NCI-H345 (cell line): ENCODE data around the gene IGF2BP2.

Experiments used
- DNase-seq: peaks from one replicate; lab custom pipeline; 2025; lab: John Stamatoyannopoulos, UW

IGF2BP2 gene

DNA sequence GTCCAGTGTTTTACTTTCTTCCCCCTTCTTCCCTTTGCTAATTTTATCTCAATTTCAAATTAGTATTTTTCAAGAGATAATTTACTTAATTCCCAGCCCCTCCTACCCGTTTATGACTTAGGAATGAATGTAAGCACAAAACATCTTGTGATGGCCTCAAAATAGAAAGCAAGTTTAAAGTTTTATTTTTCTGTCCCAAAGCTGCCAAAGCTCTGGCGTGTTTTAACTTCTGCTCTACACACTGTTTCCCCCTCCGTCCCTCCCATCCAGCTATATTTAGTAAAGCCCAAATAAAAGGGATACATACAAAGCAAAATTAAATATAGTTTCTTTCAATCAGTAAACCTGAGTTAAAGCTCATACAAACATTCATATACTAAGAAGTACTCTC, 59.9 kb downstream of the IGF2BP2 start:
- DNase-seq: no peak

DNA sequence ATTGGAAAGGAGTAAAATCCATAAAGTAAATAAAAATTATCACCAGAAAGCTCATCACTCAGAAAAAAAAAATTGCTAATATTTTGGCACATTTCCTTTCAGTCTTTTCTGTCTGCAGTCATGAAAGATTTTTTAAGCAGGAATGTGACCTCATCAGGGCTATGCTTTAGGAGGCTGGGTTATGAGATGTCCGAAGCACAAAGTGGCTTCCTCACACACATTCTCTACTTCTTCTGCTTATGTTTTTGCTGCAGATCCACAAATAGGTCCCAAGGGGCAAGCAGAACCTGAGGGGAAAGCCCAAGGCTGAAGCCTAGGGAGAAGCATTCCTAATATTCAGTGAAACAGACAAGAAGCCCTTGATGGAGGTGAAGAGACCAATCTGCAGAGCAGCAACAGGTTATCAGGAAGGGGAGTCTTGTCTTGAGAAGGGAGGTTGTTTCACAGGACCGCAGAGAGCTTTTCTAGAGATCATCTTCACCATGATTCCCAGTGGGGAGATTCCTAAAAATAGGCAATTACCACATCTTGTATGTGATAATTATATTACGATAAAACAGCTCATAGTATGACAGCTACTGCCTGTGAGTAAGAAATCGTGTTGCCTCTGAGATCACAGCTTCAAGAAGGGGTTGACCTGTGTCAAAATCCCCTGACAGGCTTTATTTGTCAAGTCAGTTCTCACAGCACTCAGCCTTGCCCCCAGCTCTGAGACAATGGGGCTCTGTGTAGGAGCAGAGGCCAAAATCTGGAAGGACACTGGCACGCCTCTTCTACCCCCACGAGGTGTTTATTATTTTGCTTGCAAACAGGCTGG, 60.5 kb downstream of the IGF2BP2 start:
- DNase-seq: no peak

DNA sequence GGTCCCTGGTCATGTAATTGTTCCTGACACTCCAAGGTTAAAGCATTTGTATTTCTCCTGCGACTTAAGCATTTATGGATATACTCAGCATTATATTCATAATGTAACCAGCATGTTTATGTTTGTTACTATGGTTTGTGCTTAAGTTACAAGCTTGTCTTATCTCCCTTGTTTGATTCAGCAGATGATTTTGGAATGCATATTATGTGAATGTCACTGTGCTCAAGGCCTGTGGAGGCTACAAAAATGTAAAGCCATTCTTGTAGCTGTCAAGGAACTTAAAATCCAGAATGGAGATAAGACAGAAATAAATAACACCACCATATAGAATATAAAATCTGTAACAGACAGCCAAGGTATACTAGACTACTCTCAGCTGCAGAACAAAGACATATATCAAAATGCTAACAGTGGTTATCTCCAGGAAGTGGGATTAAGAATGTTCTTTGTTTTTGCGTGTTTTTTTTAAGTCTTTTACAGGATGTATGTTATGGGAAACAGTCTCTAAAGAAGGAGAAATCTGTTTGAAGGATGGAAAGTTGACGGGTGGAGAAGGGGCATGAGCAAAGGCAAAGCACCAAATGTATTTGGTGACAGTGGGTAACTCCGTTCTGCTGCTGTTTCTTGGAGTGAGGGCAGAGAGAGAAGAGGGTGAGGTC, 61.4 kb downstream of the IGF2BP2 start:
- DNase-seq: no peak

DNA sequence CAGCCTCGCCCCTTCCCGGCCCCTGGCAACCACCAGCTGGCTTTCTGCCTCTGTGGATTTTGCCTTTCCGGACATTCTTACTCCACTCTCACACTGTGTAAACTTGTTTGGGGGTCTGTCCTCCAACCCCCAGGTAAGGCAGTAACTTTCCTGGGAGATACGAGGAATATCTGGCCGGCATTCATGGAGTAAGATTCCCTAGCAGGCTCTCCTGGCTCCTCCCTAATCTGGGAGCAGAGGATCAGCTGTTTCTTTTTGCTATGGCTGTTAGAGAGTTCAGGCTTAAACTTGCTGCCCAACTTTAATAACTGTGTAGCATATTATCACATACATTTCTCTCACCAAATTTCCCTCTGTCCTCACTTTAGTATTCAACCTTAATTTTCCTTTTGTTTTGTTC, 64.3 kb downstream of the IGF2BP2 start:
- DNase-seq: no peak

DNA sequence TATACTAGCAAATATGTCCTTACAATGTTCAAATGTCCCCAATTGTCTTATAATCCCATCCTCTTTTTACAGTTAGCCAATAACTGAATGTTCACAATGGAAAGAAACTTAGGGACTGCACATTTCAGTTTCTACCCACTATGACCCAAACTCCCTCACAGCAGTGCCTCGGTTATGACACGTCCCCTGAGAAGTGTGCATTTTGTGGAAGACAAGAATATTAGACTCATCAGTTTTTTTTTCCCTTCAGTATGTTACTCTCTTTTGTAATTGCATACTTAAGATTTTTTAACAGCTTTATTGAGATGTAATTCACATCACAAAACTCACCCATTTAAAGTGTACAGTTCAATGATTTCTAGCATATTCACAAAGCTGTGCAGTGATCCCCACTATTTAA, 64.8 kb downstream of the IGF2BP2 start:
- DNase-seq: no peak

DNA sequence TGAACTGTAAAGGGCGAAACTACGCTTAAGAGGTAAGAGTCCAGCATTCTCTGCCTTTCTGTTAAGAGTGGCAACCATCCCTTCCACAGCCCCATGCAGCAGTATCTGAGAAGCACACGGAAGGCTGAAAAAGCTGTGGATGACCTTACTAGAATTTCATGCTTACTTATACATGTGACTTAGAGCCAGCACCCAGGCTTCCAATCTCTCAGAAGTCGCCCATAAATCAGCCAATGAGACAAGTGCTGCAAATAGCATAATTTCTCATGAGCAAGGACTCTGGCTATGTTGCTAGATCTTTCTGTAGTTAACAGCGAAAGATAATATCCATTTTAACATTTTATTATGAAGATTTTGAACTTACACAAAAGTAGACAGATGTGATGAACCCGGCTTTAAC, 65.3 kb downstream of the IGF2BP2 start:
- no peak for DNase-seq

DNA sequence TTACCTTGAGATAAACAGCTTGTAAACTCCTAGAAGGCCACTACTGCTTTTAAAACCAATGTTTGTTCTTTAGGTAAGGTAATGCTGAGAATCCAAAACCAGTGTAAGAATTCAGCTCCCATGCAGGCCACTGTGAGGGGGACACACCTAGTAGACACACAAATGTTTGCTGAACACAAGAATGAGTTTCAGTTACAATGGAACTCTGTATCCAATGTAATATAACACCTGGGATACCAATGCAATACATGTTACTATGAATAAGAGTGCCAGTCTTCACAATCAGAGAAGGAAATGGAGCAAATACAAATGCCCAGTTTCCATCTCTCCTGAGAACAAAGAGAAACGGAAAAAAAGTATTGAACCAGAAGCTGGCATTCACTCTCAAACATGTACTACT, 65.9 kb downstream of the IGF2BP2 start:
- no peak for DNase-seq

DNA sequence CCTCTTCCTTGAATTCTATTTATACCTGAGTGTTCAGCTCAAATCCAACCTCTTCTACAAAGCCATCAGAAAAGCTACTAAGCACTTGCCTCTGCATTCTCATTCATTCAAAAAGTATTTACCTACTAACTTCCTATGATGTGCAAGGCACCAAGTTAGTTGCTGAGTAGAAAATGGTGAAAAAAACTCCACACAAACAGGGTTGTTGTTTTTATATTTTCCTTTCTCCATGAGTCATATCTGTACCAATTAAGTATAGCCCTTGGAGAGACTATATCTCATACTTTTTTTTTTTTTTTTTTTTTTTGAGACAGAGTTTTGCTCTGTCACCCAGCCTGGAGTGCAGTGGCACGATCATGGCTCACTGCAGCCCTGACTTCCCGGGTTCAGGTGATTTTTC, 67.7 kb downstream of the IGF2BP2 start:
- DNase-seq: no peak

DNA sequence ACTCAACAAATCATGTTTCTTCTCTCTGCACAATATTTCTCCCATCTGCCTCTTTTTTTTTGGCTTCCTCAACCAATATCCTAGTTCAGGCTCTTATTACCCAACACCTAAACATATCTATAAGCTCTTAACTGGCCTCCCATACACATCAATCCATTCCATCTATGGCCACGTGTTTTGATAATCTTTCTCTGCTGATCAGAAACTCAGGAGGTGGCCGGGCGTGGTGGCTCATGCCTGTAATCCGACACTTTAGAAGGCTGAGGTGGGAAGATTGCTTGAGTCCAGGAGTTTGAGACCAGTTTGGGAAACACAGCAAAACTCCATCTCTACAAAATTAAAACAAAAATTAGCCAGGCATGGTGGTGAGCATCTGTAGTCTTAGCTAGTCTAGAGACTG, 68.4 kb downstream of the IGF2BP2 start:
- DNase-seq: no peak

DNA sequence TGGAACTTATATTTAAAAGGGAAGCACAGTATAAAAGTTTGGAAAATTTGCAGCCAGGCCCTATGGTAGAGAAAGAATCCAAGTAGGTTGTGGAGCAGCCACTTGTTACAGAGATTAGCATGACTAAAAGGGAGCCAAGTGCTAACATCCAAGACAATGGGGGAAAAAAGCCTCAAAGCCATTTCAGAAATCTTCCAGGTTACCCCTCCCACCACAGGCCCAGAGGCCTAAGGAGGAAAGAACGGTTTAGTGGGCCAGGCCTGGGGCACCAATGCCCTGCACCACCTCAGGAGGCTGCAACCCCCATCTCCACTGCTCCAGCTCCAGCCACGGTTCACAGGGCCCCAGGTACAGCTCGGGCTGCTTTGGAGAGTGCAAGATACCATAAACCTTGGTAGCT, 69.9 kb downstream of the IGF2BP2 start:
- no peak for DNase-seq

DNA sequence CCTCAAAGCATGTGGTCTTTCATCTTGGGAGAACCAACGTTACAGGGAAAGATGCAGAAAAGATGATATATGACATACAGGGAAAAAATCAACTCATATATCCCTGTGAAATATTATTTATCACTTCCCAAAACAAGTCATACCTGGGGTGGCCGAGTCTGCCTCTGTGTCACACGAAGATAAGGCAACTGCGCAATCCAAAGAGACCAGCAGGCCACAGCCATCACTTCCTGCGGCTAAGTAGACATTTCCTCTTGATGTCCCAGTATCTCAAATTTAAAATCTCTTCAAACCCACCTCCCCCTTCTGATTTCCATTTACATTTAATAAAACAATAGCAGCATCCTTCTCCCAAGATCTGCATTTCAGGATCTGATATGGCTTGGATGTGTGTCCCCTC, 71.5 kb downstream of the IGF2BP2 start:
- DNase-seq: no peak

DNA sequence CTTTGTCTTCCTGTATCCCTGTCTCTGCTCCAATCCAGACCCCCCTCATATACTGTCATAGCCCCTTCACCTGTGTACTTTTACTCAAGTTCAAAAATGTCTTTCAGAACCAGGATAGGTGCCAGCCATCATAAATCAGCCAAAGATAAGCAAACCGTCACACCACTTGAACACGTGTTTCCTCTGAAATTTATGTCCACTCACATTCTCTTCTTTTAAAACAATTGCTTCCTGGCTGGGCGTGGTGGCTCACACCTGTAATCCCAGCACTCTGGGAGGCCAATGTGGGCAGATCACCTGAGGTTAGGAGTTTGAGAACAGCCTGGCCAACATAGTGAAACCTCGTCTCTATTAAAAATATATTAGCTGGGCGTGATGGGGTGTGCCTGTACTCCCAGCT, 74.1 kb downstream of the IGF2BP2 start:
- no peak for DNase-seq

DNA sequence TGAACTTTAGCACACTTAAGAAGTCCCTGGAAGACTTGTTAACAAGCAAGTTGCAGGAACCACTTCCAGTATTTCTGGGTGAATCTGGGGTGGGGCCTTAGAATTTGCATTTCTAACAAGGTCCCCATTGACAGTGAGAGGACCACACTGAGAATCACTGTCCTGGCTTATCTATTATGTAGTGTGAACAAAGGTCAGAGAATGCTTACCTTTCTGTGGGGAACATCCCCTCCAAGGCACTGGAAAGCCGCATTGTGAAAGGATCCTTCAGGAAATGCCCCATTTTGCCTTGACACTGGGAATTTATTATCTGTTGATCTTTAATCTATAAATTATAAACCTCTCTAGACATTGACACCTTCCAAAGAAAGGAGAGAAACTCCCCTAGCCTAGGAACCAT, 74.8 kb downstream of the IGF2BP2 start:
- no peak for DNase-seq

DNA sequence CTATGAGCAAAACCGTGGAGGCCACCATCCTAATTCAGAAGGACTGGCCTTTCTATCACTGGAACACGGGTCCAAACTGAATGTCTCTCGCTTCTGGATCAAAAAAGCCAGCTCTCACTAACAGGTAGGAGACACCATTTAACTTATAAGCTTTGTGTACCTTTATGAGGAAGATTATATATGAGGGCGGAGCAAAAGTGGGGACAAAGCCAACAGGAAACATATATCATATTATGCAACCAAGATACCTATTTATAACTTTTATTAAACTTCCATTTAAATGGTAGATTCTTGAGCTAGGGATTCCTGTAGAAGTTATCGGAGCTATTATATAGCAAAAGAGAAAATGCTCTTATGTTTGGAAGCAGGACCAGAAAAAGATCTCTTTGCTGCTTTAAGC, 78.4 kb downstream of the IGF2BP2 start:
- DNase-seq: no peak

DNA sequence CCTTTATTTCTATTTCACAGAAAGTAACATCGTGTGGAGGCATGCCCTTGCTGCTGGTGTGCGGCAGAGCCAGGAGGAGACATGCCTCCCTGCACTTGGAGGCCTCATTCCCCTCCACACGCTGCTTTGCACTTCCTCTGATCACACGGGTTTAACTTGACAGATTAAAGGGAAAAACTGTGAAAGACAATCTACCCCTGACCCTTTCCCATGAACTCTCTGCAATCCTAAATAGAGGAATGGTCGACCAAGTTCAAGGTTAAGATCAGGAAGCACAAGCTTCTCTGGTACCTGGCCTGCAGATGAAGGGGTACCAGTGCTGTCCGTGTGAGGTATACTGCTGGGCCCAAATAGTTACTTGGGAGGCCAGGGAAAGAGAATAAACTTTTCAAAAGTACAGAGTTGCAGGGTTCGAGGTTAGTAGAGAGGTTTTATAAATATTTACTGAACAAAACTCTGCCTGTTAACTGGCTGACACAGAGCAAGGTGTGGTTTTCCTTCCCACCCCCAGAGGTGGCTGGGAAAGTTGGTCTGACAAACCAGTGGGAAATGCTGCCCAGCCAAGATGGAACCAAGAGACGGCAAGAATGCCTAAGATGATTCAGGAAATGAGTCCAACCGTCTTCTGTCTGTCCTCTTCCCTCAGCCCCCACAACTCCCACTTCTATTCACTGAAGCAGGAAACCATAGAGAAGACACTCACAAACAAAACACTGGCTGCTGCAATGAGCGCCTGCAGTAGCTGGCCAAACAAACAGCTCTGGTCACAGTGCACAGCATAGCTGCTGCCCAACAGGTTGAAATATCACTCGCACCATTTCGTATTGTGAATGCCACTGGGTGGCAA, 79.6 kb downstream of the IGF2BP2 start:
- DNase-seq: no peak

DNA sequence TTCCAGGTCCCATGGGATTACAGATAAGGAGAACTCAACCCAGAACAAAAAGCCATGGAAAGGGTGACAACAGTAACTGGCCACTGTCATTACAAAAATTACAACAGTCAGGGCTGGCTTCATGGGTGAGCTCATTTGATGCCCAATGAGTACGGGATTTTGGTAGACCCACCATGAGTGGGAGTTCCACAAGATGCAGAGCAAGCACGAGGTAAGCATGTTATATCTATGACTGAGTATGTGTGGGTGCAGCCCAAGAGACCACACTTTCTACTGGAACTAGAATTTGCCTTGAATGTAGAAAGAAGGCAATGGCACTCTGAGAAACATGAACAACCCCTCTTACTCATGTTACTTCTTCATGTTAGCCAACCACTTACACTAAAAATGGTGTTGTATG, 83.3 kb downstream of the IGF2BP2 start:
- DNase-seq: no peak

DNA sequence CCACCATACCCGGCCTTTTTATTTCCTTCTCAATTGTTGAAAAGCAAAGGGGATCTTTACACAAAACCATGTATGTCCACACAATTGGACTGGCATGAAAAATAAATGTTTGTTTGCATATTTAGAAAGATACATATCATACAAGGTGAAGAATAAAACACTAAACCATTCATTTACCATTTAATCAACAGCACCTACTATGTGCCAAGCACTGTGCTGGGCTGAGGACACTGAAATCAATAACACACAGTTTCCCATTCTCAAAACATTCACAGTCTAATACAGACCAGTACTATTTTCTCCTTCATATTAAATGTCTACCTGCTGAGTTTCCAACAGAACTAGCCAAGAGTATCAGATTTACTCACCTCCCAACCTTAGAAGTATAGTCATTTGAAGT, 84.7 kb downstream of the IGF2BP2 start:
- DNase-seq: no peak

DNA sequence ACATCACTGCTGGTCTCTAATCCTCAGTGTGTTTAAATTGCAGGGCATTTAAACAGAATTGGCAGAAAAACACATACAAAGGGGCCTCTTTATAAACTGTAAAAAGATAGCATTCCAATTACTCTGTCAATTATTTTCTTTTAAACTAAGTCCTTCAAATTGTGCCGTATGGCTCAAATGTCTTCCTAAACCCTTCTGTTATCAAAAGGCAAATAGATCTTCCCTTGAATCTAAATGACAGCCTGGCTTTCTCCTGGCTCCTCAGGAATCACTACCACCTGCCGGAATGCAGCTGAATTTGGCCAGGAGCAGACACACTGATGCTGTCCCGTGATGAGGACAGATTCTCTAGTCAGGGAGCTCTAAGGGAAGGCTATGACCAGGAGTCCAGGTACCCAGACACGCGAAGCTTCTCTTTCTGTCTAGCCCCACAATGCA, 85.6 kb downstream of the IGF2BP2 start:
- no peak for DNase-seq

DNA sequence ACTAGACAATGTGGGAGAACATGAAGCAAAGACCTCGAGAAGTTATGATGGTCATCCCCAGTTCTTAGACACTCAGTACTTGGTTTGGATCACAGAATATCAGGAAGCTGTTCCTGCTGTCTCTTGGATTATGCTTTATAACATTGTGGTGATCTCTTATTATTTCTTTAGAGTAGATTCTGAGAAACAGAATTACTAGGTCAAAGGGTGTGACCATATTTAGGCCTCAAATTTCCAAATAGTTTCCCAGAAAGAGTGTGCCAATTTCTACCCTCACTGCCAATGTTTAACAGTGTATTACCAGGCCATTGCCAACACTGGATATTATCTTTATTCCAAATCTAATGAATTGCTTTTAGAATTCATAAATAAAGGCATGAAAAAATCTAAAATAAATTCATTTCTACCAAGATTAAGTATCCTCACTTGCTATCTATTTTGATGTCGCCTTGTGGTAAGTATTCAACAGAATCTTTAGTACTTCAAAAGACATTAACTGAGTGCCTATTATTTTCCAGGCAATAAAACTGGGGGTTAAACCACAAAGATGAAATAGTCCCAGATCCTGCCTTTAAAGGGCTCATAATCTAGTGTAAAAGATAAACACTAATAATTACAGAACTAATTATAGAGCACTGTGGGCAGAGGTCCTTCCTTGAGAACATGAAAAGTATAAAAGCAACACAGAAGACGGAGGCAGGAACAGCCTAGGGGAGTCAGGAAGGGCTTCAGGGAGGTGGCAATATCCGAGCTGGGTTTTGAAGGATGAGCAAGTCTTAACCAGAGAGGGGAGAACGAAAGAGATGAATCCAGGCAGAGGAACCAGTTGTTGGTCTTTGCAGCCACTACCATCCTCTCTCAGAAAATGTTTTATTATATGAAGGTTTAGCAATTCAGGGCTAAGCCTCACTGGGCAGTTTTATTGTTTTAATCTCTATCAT, 86.8 kb downstream of the IGF2BP2 start:
- no peak for DNase-seq

DNA sequence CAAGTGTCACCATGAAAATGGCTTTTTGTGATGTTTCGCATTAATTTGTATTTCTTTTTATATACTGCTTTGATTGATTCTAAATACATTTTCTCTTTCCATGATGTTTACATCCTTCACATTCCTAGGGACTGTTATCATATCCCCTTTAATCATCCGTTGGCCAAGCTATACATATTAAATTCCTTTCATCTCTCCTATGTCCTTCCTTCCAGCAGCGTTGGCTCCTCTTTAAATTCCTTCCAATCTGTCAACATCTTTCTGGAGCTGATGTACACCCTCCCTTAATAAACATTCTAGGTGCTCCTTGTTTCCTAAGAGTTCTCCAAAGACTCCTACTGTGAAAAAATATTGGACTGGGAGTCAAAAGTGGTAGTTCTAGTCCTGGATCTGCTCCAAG, 87.8 kb downstream of the IGF2BP2 start:
- no peak for DNase-seq

DNA sequence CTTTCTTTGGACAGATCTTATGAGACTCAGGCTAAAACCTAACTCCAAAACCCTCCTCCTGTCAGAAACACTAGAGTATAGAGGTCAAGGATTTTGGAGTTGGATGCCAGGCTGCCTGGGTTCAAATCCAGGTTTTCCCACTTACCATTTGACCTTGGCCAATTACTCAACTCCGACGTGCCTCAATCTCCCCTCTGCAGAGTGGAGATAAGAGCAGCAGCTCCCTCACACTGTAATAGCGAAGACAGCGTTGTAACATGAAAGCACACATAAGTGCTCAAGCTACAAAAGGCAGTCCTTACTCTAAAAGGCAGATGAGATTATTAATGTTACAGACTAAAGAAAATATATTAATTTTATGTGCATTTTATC, 90.1 kb downstream of the IGF2BP2 start:
- no peak for DNase-seq
